Suprapubic skin (tissue), 4 donors: ENCODE results near the gene CXCL5. TPM values are rescaled to one million over a fixed set of nuclear protein-coding genes. Genes with fewer than 3 reads are reported as not detected.

Source experiments
- DNase-seq, 2 donors: peaks; one replicate each; pipeline ENCODE4 v3.0.0-alpha.2; 2019; ENCODE audit warnings: low spot score in 2 of 2
- H3K27ac ChIP-seq: fragments of 200-600 bp; sonication (generic); one replicate; pipeline ENCODE4 v1.5.1; 2019
- H3K27me3 ChIP-seq: fragments of 200-600 bp; sonication (generic); one replicate; pipeline ENCODE4 v1.5.1; 2019
- H3K36me3 ChIP-seq: fragments of 200-600 bp; sonication (generic); one replicate; pipeline ENCODE4 v1.5.1; 2019
- H3K4me1 ChIP-seq: fragments of 200-600 bp; sonication (generic); one replicate; pipeline ENCODE4 v1.5.1; 2019
- H3K4me3 ChIP-seq: fragments of 200-600 bp; sonication (generic); one replicate; pipeline ENCODE4 v1.5.1; 2019; ENCODE audit warnings: mild to moderate bottlenecking
- H3K9me3 ChIP-seq: fragments of 200-600 bp; sonication (generic); one replicate; pipeline ENCODE4 v1.5.1; 2019
- EP300 ChIP-seq: sonication (generic); formaldehyde crosslinking; IDR thresholded peaks from one replicate; pipeline ENCODE4 v1.6.1; 2017; ENCODE audit warnings: antibody characterized with exemption
- POLR2A ChIP-seq, 2 donors: fragments of 450-650 bp; IDR thresholded peaks; one replicate each; pipeline ENCODE4 v1.6.1; 2017; ENCODE audit warnings: antibody characterized with exemption in 2 of 2, mild to moderate bottlenecking in 2 of 2, moderate library complexity in 2 of 2
- POLR2AphosphoS5 ChIP-seq, 3 donors: sonication (generic); formaldehyde crosslinking; IDR thresholded peaks; one replicate each; pipeline ENCODE4 v1.6.1; 2017; ENCODE audit warnings: antibody characterized with exemption in 3 of 3
- WGBS: methylation state at CpG from one replicate; pipeline ENCODE4 v1.1.5; 2018; 5-methylcytosine and 5-hydroxymethylcytosine counted together
- total RNA-seq, 4 donors: library from RNA; depleted of rRNA; stranded (reverse); fragments of >200 nt; gene quantifications; one replicate each; pipeline ENCODE4 v1.1.0, GENCODE V29; 2016
- TF ChIP-seq, protein P1 (sequence below), 2 donors: fragments of 200-600 bp in 1 of 2; fragments of 450-650 bp in 1 of 2; sonication (generic) in 1 of 2; IDR thresholded peaks; one replicate each; pipeline ENCODE4 v1.5.1; 2016 to 2019; ENCODE audit warnings: antibody characterized with exemption in 2 of 2, mild to moderate bottlenecking in 1 of 2, moderate library complexity in 1 of 2

Gene CXCL5
- total RNA-seq, 4 donors from 2014 or later, result not detected

DNA sequence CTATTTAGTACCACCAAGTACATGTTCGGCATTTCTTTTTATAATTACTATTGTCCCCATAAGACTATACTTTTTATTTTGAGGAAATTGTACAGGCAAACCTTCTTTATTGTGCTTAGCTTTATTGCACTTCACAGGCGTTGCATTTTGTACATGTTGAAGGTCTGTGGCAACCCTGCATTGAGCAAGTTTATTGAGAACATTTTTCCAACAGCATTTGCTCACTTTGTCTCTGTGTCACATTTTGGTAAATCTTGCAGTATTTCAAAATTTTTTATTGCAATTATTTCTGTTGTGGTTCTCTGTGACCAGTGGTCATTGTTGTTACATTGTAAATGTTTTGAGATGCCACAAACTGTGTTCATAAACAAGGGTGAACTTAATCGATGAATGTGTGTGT is 10.8 kb upstream of the CXCL5 start:
- Histone ChIP-seq H3K9me3 (no peaks in the 10 kb centered on the region), H3K27me3 (no peaks in the 10 kb centered on the region), H3K36me3 (no peaks in the 10 kb centered on the region), H3K4me1 (peaks cover 3% of the 10 kb centered on the region), H3K4me3 (no peak overlapping the region), H3K27ac (no peak overlapping the region)
- no peak for DNase-seq
- TF ChIP-seq, protein P1, sequence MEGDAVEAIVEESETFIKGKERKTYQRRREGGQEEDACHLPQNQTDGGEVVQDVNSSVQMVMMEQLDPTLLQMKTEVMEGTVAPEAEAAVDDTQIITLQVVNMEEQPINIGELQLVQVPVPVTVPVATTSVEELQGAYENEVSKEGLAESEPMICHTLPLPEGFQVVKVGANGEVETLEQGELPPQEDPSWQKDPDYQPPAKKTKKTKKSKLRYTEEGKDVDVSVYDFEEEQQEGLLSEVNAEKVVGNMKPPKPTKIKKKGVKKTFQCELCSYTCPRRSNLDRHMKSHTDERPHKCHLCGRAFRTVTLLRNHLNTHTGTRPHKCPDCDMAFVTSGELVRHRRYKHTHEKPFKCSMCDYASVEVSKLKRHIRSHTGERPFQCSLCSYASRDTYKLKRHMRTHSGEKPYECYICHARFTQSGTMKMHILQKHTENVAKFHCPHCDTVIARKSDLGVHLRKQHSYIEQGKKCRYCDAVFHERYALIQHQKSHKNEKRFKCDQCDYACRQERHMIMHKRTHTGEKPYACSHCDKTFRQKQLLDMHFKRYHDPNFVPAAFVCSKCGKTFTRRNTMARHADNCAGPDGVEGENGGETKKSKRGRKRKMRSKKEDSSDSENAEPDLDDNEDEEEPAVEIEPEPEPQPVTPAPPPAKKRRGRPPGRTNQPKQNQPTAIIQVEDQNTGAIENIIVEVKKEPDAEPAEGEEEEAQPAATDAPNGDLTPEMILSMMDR (IDR thresholded peaks at IDR 0.05), result no peak
- TF ChIP-seq POLR2A (IDR thresholded peaks at IDR 0.05), result no peak
- no peak for TF ChIP-seq EP300
- TF ChIP-seq POLR2AphosphoS5 (IDR thresholded peaks at IDR 0.05), result no peak
- 93% methylated on average over 3 of the region's 3 CpGs for WGBS

- H3K4me3 ChIP-seq, result no peak overlapping the region
- no peaks in the 10 kb centered on the region for H3K9me3 ChIP-seq
- no peaks in the 10 kb centered on the region for H3K36me3 ChIP-seq
- no peaks in the 10 kb centered on the region for H3K27me3 ChIP-seq
- H3K4me1 ChIP-seq, result peaks cover 3% of the 10 kb centered on the region
- WGBS, result 61% methylated on average over 2 of the region's 2 CpGs
- H3K27ac ChIP-seq, result no peak overlapping the region
- DNase-seq, result no peak
- TF ChIP-seq POLR2A (IDR thresholded peaks at IDR 0.05), result no peak
- no peak for TF ChIP-seq EP300
- TF ChIP-seq POLR2AphosphoS5 (IDR thresholded peaks at IDR 0.05), result no peak
- TF ChIP-seq, protein P1 (IDR thresholded peaks at IDR 0.05), result no peak
These were observed 7.6 kb upstream of the CXCL5 start for GRCh38 chr4:74006009-74006476.

DNA sequence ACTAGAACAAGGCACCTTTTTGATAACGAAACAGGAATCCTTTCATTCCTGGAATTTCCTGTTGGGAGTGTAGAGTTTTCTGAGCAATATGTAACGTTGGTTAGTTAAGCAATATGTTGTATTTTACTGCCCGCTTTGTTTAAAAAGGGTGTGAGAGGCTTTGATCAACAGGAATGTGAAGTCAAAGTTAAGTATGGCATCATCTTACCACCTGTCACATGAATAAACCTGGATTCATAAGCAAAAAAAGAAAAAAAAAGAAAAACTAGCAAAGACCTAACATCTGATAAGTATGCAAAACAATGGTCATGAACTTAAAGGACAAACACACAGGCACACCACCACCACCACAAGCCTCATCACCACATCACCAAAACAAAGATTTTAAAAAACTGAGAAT is 7.1 kb upstream of the CXCL5 start:
- no peak overlapping the region for H3K27ac ChIP-seq
- H3K4me1 ChIP-seq, result peaks cover 3% of the 10 kb centered on the region
- TF ChIP-seq, protein P1 (IDR thresholded peaks at IDR 0.05), result no peak
- TF ChIP-seq EP300, result no peak
- no peak for TF ChIP-seq POLR2A (IDR thresholded peaks at IDR 0.05)
- TF ChIP-seq POLR2AphosphoS5 (IDR thresholded peaks at IDR 0.05), result no peak
- H3K4me3 ChIP-seq, result no peak overlapping the region
- peaks cover 3% of the 10 kb centered on the region for H3K27me3 ChIP-seq
- DNase-seq, result no peak
- WGBS, result 26% methylated on average over 3 of the region's 3 CpGs
- H3K36me3 ChIP-seq, result no peaks in the 10 kb centered on the region
- H3K9me3 ChIP-seq, result no peaks in the 10 kb centered on the region

GRCh38 chr4:74004668-74005067 is 6.2 kb upstream of the CXCL5 start:
- TF ChIP-seq POLR2A (IDR thresholded peaks at IDR 0.05), result no peak
- TF ChIP-seq, protein P1 (IDR thresholded peaks at IDR 0.05), result no peak
- TF ChIP-seq EP300, result no peak
- TF ChIP-seq POLR2AphosphoS5 (IDR thresholded peaks at IDR 0.05), result no peak
- 65% methylated on average over 4 of the region's 4 CpGs for WGBS
- Histone ChIP-seq H3K27ac (no peak overlapping the region), H3K36me3 (no peaks in the 10 kb centered on the region), H3K4me1 (peaks cover 3% of the 10 kb centered on the region), H3K4me3 (no peak overlapping the region), H3K9me3 (no peaks in the 10 kb centered on the region), H3K27me3 (peaks cover 3% of the 10 kb centered on the region)
- DNase-seq, result no peak

DNA sequence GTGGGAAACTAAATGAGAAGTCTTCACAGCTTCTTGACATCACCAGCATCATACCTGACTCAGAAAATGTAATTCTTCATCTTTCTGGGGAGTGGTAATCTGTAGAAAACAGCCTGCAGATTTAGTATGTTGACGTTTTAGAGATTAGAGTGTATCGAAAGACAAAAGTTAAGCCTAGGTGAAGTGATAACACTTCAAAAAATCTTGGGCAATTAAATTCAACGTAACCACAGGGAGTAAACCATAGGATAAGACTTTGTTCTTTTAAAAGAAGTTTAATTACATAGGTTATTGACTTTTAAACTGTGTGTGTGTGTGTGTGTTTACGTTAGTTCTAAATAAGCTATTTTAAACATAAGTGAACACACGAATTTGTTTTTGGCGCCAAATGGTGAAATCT is 1.8 kb upstream of the CXCL5 start:
- Histone ChIP-seq H3K27me3 (peaks cover 29% of the 10 kb centered on the region), H3K9me3 (no peaks in the 10 kb centered on the region), H3K4me3 (no peak overlapping the region), H3K27ac (no peak overlapping the region), H3K36me3 (no peaks in the 10 kb centered on the region), H3K4me1 (peaks cover 8% of the 10 kb centered on the region)
- 89% methylated on average over 6 of the region's 6 CpGs for whole genome bisulfite sequencing
- DNase-seq, result no peak
- TF ChIP-seq, protein P1 (IDR thresholded peaks at IDR 0.05), result no peak
- TF ChIP-seq POLR2A (IDR thresholded peaks at IDR 0.05) (no peak), POLR2AphosphoS5 (IDR thresholded peaks at IDR 0.05) (no peak), EP300 (no peak)
